Thoracic aorta (tissue), 2 donors: ENCODE data around the gene MED16. TPM values are rescaled to one million over a fixed set of nuclear protein-coding genes. Genes with fewer than 3 reads are reported as not detected.

Source experiments
- ATAC-seq: fragments of 150-250 bp; one replicate; pipeline ENCODE4 v1.8.0; 2017; ENCODE audit warnings: low read depth; ENCODE audit not compliant: insufficient number of reproducible peaks, low FRiP score
- DNase-seq: peaks from one replicate; pipeline ENCODE4 v3.0.0-alpha.2; 2020; ENCODE audit warnings: low spot score
- H3K27ac ChIP-seq, 2 donors: fragments of 200-600 bp; sonication (generic); 1 replicate in 1 of 2; 2 replicates in 1 of 2; pipeline ENCODE4 v1.5.1; 2016; ENCODE audit warnings: mild to moderate bottlenecking in 2 of 2, moderate library complexity in 2 of 2
- H3K27me3 ChIP-seq: fragments of 200-600 bp; sonication (generic); replicated peaks from 2 replicates; pipeline ENCODE4 v1.6.0; 2016; ENCODE audit warnings: mild to moderate bottlenecking; ENCODE audit not compliant: insufficient read depth
- H3K36me3 ChIP-seq: fragments of 200-600 bp; sonication (generic); one replicate; pipeline ENCODE4 v1.5.1; 2016
- H3K4me1 ChIP-seq, 2 donors: fragments of 200-600 bp; sonication (generic); 1 replicate in 1 of 2; 2 replicates in 1 of 2; pipeline versions ENCODE4 v1.5.1 to v1.6.0; 2016; ENCODE audit warnings: low read depth in 2 of 2, mild to moderate bottlenecking in 1 of 2; ENCODE audit not compliant: control insufficient read depth in 1 of 2
- H3K4me3 ChIP-seq: fragments of 200-600 bp; sonication (generic); 2 replicates; pipeline ENCODE4 v1.5.1; 2016; ENCODE audit warnings: mild to moderate bottlenecking
- H3K9me3 ChIP-seq: fragments of 200-600 bp; sonication (generic); 2 replicates; pipeline ENCODE4 v1.5.1; 2016
- total RNA-seq, 2 donors: library from RNA; depleted of rRNA; stranded (reverse); fragments of >200 nt; gene quantifications; one replicate each; pipeline versions ENCODE4 v1.1.0 to v1.2.3, GENCODE V29; 2016
- TF ChIP-seq, protein P1 (sequence below): fragments of 200-600 bp; sonication (generic); IDR thresholded peaks from one replicate; pipeline ENCODE4 v1.5.1; 2019; ENCODE audit warnings: antibody characterized with exemption

The MED16 gene
- total RNA-seq, 2 donors from 2014 or later, result 29.1 to 38.0 TPM

DNA sequence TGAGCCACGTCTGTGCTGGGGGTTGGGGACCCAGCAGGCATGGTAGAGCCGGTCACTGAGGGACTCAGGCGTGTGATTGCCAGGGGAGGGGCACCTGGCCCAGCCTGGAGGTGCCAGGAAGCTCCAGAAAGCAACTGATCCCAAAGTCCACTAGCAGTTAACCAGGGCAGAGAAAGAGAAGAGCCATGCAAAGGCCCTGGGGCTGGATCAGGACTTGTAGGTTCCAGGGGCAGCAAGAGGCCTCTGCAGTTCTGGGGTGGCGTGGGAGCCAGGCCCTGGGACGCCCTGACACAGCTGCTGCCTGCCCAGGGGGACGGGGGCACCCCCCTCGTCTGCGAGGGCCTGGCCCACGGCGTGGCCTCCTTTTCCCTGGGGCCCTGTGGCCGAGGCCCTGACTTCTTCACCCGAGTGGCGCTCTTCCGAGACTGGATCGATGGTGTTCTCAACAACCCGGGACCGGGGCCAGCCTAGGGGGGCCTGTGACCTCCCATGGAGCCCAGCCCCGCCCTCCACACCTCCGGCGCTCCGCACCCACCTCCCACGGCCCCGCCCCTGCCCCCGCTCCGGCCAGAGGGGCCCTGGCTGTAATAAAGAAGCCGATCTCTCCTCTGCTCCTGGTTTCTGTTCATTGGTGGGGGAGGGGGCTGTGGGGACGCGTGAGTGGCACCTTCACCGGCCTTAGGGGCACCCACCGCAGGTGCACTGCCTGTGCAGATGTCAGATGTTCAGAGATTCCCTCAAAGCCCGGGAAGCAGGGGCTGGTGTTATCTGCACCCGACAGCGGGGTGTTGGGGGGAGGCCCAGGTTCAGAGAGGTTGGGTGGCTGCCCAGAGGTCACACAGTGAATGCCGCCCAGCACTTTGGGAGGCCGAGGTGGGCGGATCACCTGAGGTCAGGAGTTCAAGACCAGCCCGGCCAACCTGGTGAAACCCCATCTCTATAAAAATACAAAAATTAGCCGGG lies 61.3 kb downstream of the MED16 start:
- Histone ChIP-seq H3K27me3 (no peaks in the 10 kb centered on the region), H3K4me3 (no peak overlapping the region), H3K4me1 (no peaks in the 10 kb centered on the region), H3K9me3 (no peaks in the 10 kb centered on the region), H3K36me3 (no peaks in the 10 kb centered on the region), H3K27ac (no peak overlapping the region)
- DNase-seq (no peak), ATAC-seq (no peak)
- TF ChIP-seq, protein P1, sequence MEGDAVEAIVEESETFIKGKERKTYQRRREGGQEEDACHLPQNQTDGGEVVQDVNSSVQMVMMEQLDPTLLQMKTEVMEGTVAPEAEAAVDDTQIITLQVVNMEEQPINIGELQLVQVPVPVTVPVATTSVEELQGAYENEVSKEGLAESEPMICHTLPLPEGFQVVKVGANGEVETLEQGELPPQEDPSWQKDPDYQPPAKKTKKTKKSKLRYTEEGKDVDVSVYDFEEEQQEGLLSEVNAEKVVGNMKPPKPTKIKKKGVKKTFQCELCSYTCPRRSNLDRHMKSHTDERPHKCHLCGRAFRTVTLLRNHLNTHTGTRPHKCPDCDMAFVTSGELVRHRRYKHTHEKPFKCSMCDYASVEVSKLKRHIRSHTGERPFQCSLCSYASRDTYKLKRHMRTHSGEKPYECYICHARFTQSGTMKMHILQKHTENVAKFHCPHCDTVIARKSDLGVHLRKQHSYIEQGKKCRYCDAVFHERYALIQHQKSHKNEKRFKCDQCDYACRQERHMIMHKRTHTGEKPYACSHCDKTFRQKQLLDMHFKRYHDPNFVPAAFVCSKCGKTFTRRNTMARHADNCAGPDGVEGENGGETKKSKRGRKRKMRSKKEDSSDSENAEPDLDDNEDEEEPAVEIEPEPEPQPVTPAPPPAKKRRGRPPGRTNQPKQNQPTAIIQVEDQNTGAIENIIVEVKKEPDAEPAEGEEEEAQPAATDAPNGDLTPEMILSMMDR, result no peak

DNA sequence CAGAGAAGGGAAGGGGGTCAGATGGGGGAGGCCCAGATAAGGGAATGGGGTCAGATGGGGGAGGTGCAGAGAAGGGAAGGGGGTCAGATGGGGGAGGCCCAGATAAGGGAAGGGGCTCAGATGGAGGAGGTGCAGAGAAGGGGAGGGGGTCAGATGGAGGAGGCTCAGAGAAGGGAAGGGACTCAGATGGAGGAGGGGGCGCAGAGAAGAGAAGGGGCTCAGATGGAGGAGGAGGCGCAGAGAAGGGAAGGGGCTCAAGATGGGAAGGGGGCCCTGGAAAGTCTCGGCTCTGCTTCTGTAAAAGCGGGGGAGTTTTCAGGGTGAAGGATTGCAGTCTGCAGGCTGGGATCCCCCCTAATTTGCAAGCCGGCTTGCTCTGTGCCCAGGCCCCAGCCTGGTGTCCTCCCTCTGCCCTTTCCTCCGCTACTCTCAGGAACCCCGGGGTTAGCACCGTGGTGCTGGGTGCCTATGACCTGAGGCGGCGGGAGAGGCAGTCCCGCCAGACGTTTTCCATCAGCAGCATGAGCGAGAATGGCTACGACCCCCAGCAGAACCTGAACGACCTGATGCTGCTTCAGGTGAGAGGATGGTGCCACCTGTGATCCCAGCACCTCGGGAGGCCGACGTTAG lies 63.7 kb downstream of the MED16 start:
- ATAC-seq (no peak), DNase-seq (no peak)
- no peaks in the 10 kb centered on the region for H3K36me3 ChIP-seq
- no peak overlapping the region for H3K4me3 ChIP-seq
- H3K9me3 ChIP-seq, result no peaks in the 10 kb centered on the region
- H3K27me3 ChIP-seq, result no peaks in the 10 kb centered on the region
- TF ChIP-seq, protein P1, result no peak
- no peaks in the 10 kb centered on the region for H3K4me1 ChIP-seq
- no peak overlapping the region for H3K27ac ChIP-seq

DNA sequence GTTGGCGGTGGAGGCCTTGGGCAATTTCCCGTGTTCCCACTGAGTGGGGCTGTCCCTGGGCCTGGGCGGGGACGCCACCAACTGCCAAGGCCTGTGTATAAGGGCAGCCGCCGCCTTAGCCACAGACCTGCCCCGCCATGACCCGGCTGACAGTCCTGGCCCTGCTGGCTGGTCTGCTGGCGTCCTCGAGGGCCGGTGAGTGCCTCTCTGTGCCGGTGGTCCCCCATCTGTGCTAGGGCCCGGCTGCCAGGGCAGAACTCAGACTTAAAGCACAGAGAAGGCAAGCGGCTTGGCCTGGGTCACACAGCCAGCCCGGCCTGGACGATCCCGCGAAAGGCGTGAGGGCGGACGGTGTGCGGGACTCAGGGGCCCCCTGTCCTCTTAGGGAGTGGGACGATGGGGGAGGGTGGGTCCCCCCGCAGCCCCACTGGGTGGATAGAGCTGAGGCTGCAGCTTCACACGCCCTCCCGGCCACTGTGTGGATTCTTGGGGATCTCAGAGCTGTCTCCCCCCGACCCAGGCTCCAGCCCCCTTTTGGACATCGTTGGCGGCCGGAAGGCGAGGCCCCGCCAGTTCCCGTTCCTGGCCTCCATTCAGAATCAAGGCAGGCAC lies 65.2 kb downstream of the MED16 start, which contains the start of gene AZU1:
Gene AZU1 (plus strand): TSS at position 128 of the 612 bp plus-strand sequence. CDS start 10 bp downstream, at position 138.
- no peaks in the 10 kb centered on the region for H3K4me1 ChIP-seq
- no peak within 1 kb of the TSS for H3K27ac ChIP-seq
- peaks cover 3% of the 10 kb centered on the region for H3K27me3 ChIP-seq
- H3K36me3 ChIP-seq, result no peaks in the 10 kb centered on the region
- TF ChIP-seq, protein P1, result no peak
- ATAC-seq, result no peak
- no peak for DNase-seq
- no peaks in the 10 kb centered on the region for H3K9me3 ChIP-seq
- H3K4me3 ChIP-seq, result no peak within 1 kb of the TSS

DNA sequence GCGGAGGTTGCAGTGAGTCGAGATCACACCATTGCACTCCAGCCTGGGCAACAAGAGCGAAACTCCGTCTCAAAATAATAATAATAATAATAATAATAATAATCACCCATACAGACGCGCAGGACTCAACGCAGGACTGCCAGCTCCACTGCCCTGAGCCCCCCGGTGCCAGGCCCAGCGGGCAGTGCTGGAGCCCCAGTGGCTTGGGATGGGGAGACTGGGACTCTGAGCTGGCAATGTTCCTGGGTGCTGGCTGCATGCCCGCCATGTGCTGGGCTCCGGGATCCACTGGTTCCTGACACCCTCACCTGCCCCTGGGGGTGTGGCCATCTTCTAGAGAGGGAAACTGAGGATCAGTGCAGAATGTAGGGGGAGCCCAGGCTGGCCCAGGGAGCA lies 65.7 kb downstream of the MED16 start:
- no peak overlapping the region for H3K4me3 ChIP-seq
- no peaks in the 10 kb centered on the region for H3K36me3 ChIP-seq
- H3K4me1 ChIP-seq, result no peaks in the 10 kb centered on the region
- no peak overlapping the region for H3K27ac ChIP-seq
- ATAC-seq (no peak), DNase-seq (no peak)
- no peaks in the 10 kb centered on the region for H3K9me3 ChIP-seq
- TF ChIP-seq, protein P1, result no peak
- peaks cover 8% of the 10 kb centered on the region for H3K27me3 ChIP-seq
